HG03342 (cell line): Measurements from ENCODE around the gene HLA-DMA.

Experiments used
- ATAC-seq: cut with Tn5 transposase; IDR thresholded peaks from one replicate; pipeline ENCODE4 v1.9.1; 2021; ENCODE audit warnings: mild to moderate bottlenecking, moderate library complexity; ENCODE audit not compliant: unreplicated experiment

The HLA-DMA gene

DNA sequence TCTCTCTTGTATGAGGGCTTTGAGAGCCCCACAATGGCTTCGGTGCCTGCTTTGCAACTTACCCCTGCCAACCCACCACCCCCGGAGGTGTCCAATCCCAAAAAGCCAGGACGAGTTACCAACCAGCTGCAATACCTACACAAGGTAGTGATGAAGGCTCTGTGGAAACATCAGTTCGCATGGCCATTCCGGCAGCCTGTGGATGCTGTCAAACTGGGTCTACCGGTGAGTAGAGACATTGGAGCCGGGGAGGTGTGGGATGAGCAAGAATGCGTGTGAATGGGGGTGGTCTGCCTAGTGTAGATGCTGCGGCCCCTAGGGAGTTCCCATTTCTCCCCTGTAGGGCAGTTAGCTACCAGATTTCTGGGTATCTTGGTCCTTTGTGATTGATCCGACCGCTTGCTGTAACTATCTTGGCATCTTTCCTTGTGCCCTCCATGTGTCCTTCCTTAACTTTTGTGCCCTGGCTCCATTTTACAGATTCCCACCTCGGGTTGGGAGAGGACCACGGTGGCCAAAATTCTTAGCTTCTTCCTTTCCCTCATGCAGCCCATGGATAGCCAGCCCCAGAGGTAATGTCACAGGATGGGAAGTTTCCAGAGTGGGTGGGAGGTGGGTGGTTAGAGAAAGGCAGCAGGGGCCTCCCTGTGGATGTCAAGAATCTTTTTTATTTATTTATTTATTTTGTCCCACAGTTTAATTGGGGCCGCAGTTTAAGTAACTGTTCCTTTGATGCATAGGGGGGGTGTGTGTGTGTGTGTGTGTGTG, 21.8 kb upstream of the HLA-DMA start:
- ATAC-seq, result no peak

DNA sequence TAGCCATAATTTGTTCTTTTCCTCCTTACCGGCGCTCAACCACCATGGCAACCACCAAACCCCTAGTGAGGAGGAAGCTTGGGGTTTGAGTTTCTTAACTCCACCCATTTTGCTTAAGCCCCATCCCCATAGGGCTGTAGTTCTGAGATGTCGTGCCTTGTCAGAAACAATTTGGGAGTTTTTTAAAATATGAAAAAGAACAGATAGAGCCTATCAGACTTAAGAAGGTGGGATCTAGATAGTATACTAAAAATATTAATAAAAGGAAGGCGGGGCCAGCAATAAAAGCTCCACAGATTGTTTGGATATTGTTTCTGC, 21.1 kb upstream of the HLA-DMA start:
- ATAC-seq, result no peak

GRCh38 chr6:32973144-32974015, 20.5 kb upstream of the HLA-DMA start:
- no peak for ATAC-seq

DNA sequence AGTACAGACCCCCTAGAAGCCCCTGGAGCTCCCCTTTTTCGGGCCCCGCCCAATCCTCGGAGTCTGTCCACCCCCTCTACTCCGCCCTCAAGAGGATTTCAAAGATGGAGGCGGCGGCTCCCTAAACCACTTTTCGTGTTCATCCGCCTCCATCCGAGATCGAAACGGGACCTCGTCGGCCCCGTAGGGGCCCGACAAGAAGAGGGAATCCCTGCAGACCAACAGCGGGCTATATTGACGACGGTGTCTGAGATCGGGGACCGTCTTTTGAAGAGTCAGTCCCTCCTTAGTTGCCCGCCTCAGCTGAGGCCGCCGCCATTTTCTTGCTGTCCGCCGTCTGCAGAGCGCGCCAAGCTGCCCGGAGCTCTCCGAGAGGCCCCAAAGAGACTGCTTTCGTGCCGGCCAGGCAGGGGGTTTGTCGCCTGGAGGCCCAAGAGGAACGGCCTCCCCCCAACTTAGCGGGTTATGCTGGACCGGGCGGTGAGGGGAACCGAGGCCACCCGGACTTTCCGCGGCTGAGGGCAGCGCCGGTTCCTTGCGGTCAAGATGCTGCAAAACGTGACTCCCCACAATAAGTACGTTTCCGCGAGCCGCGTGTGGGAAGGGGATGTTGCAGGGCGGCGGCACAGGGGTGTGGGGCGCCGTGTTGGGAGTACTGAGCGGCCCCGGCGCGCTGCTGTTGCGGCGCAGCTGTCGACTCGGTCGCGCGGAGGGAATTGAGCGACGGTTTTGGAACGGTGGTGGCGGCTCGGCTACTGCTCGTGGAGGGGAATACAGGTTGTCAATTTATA, 19.7 kb upstream of the HLA-DMA start:
- ATAC-seq, result no peak

- ATAC-seq, result peak; percentile 45
These were observed 18.9 kb upstream of the HLA-DMA start for GRCh38 chr6:32971581-32972352.

DNA sequence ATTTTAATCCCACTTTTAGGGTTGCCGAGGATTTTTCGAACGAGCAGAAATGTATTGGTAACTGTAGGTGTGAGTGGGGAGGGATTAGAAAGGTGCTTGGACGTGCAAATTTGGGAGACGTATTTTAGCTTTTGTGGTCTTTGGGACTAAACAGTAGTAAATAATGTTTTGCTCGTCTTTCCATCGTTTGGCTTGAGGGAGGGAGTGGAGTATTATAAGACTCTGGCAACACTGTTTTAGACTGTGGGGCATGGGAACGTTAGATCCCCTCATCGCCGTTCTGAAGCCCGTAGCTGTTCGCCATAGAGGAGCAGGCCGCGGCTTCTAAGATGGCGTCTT, 18.3 kb upstream of the HLA-DMA start:
- no peak for ATAC-seq

DNA sequence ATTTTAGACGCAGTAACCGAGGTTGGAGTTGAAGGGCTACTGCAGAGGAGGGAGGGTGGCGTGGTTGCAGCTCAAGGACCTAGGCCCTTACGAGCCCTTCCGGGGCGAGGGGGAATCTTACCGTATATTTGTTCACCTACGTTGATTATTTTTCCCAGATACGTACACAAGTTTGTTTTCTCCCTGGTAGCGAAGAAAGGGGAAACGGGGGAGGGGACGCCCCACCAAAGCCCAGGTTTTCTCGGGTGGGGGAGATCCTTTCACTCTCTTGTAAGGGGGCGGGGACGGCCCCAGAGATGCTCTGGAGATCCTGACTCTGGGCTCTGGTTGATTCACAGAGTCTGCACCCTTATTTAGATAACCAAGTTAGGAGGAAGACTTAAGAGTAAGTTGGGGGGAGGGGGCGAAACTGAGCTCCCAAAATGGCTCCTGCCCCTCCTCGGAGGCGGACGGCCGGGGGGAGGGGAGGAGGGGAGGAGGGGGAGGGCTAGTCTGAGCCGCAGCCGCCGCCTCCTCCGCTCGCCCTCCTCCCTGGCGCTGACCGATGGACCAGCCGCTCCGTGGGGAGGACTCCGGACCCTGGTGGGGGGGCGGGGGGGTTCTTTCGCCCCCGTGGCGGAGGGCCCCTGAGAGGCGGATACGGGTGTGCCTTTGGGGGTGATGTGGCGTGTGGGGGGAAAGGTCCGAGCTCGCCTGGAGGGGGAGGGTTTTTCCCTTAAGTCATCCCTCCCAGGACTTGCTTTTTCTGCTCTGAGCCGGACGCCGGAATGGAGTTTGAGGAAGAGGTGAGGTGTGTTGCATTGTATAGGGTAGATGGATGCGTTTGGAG, 17.7 kb upstream of the HLA-DMA start:
- no peak for ATAC-seq

- ATAC-seq, result no peak
These were observed 17.0 kb upstream of the HLA-DMA start for GRCh38 chr6:32969685-32970412.

DNA sequence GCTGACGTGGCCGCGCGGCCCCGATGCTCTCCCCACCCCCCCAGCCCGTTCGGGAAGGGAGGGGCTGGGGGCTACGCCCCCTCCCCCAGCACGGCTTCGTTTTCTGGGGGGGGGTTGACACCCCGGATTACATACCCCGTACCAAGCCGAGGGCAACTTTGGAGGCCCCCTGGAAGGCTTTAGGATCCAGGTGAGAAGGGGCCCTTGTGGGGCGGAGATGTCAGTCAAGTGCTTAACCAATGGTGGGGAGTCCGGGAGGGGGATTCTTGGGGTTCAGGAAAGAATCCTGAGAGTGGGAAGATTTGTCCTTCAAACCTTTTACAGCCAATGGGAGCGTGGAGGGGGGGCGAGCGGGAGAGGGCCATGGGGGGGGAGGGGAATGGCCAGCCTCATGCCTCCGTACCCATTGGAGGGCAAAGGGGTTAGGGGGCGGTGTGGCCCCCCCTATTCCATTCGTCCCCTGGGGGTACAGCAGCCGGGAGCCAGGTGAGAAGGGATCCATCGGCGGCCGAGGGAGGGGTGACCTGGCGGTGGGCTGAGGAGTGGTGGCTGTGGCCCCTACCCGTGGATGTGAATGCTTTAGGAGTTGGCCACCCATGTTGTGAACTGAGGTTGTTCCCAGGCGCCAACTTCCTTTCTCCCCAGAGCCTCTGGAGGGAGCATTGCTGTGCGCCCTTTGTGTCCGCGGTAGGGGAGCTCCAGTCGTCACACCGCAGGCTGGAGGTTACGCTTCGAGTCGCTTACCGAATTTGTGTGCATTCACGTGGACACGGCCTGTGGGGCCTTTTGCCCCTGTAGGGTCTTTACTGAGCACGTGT, 16.2 kb upstream of the HLA-DMA start:
- ATAC-seq, result no peak

- peak; percentile 26 for ATAC-seq
These were observed 15.4 kb upstream of the HLA-DMA start, which contains the start of gene BRD2 for GRCh38 chr6:32968093-32968866. Gene BRD2 (plus strand): TSS chr6:32968594. CDS start chr6:32972899, 4,305 bp downstream.

DNA sequence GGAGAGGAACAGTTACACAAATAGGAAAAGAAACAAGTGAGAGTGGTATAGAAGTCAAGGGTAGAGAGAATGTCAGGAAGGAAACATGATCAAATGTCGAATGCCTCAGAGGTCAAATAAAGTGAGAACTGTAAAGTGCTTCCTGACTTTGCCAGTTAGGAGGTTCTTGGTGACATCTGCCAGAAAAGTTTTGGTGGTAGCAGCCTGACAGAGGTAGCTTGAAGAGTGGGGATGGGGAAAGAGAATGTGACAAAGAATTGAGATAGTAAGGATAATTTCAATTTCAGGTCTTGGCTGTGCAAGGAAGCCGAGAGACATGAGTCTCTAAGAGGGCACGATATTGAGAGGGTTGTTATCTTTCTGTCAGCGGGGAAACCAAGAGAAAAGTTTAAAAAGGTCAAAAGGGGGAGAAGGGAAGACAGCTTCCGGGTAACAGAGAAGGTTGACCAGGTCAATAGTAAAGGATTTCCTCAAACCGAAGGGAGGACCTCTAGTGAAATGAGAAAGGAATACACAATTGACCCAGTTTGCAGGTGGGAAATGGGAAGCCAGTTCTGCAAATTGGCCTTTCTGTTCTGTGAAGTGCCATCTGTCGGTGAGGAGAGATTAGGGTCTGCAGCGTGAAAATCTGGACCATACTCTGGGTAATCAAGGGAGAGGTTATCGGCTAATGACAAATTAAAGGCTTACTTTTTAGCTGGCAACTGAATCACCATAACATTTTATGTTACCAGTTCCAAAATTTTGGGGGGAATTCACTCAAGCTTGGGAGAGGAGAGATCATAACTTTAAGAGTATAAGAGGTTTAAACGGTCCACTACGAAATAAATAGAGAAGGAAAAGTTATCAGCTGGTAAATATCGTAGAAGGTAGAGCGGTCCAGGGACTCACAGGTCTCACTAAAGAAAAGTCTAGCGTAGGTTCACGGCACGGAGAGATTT, 14.5 kb upstream of the HLA-DMA start:
- ATAC-seq, result no peak

GRCh38 chr6:32964776-32965175, 11.9 kb upstream of the HLA-DMA start:
- ATAC-seq, result no peak

DNA sequence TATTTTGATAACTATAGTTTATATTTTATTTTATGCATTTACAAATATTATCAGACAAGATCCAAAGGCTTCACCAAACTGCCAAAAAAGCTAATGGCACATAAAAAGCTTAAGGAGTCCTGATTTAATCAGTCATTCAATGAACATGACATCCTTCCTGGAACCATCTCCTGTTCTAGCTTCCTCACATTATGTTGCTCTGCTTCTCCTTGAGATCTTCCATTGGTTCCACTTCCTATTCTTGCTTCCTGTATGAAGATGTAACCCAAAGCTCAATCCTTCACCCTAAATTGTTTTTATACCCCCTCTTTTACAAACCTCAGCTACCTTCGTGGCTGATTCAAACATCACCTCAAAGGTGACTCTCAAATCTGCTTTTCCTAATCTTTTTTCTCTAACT, 11.0 kb upstream of the HLA-DMA start:
- no peak for ATAC-seq

- ATAC-seq, result no peak
These were observed 9.4 kb upstream of the HLA-DMA start for GRCh38 chr6:32962213-32962826.

DNA sequence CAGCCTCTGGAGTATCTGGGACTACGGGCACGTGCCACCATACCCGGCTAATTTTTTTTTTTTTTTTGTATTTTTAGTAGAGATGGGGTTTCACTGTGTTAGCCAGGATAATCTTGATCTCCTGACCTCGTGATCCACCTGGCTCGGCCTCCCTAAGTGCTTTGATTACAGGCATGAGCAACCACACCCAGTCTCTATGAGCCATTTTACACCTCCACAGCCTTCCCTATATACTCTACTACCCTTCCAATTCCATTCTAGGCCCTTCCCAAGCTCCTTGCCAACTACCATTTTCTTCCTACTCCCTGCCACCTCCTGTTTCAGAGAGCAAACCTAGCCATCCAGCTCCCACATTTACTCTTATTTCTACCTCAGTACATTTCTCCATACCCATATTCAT, 7.7 kb upstream of the HLA-DMA start:
- ATAC-seq, result no peak

GRCh38 chr6:32956176-32956575, 3.3 kb upstream of the HLA-DMA start:
- no peak for ATAC-seq
